Measurements from ENCODE around the gene SPAG9.

Gene SPAG9

GRCh38 chr17:51035431-51035830 lies 85.2 kb downstream of the SPAG9 start:
- no peak for DNase-seq

- DNase-seq: no peak
These were observed 85.9 kb downstream of the SPAG9 start for GRCh38 chr17:51034800-51035199.

- DNase-seq: no peak
These were observed 87.8 kb downstream of the SPAG9 start for GRCh38 chr17:51032850-51033249.

- DNase-seq: no peak
These were observed 90.9 kb downstream of the SPAG9 start for GRCh38 chr17:51029568-51030463.

GRCh38 chr17:51029142-51029541 lies 91.5 kb downstream of the SPAG9 start:
- DNase-seq: no peak

- no peak for DNase-seq
These were observed 92.3 kb downstream of the SPAG9 start for GRCh38 chr17:51028176-51028863.

- DNase-seq: no peak
These were observed 102.1 kb downstream of the SPAG9 start for GRCh38 chr17:51018541-51018940.

GRCh38 chr17:51017270-51017669 lies 103.4 kb downstream of the SPAG9 start:
- no peak for DNase-seq

- DNase-seq: no peak
These were observed 104.6 kb downstream of the SPAG9 start for GRCh38 chr17:51016099-51016498.

GRCh38 chr17:51015145-51015558 lies 105.5 kb downstream of the SPAG9 start:
- peak; percentile 92 for DNase-seq

GRCh38 chr17:51014129-51014528 lies 106.5 kb downstream of the SPAG9 start:
- no peak for DNase-seq

GRCh38 chr17:51013322-51013721 lies 107.3 kb downstream of the SPAG9 start:
- no peak for DNase-seq

GRCh38 chr17:51012538-51012937 lies 108.1 kb downstream of the SPAG9 start:
- DNase-seq: no peak

- DNase-seq: no peak
These were observed 110.4 kb downstream of the SPAG9 start for GRCh38 chr17:51010173-51010675.

GRCh38 chr17:51006601-51007000 lies 114.1 kb downstream of the SPAG9 start:
- no peak for DNase-seq

GRCh38 chr17:51005768-51006167 lies 114.9 kb downstream of the SPAG9 start:
- no peak for DNase-seq

- DNase-seq: no peak
These were observed 116.4 kb downstream of the SPAG9 start for GRCh38 chr17:51004249-51004648.

- DNase-seq: peak; percentile 76
These were observed 119.6 kb downstream of the SPAG9 start for GRCh38 chr17:51000835-51001638.

GRCh38 chr17:50995668-50996067 lies 125.0 kb downstream of the SPAG9 start:
- DNase-seq: no peak

GRCh38 chr17:50993544-50993943 lies 127.1 kb downstream of the SPAG9 start:
- DNase-seq: no peak

GRCh38 chr17:50989149-50989548 lies 131.5 kb downstream of the SPAG9 start:
- DNase-seq: no peak

- DNase-seq: no peak
These were observed 132.2 kb downstream of the SPAG9 start for GRCh38 chr17:50988427-50988826.

GRCh38 chr17:50986989-50987660 lies 133.5 kb downstream of the SPAG9 start:
- DNase-seq: no peak
